GM21528 (cell line): Measurements from ENCODE around the gene HMG20B.

Experiments used
- ATAC-seq: cut with Tn5 transposase; IDR thresholded peaks from one replicate; pipeline ENCODE4 v1.9.1; 2021; ENCODE audit warnings: mild to moderate bottlenecking, moderate library complexity; ENCODE audit not compliant: unreplicated experiment, low FRiP score

Gene HMG20B

GRCh38 chr19:3604987-3605343, 32.2 kb downstream of the HMG20B start:
- no peak for ATAC-seq

- no peak for ATAC-seq
Observed at GRCh38 chr19:3605361-3605760, 32.6 kb downstream of the HMG20B start.

- ATAC-seq = no peak
Observed at GRCh38 chr19:3605770-3606169, 33.0 kb downstream of the HMG20B start.

GRCh38 chr19:3606174-3606689, 33.5 kb downstream of the HMG20B start:
- no peak for ATAC-seq

GRCh38 chr19:3606690-3607289, 34.0 kb downstream of the HMG20B start, which contains the start of gene TBXA2R:
Gene TBXA2R, minus strand, starts transcription at chr19:3606875. Its CDS starts 6,241 bp downstream, at chr19:3600634.
- no peak for ATAC-seq

- no peak for ATAC-seq
Observed at GRCh38 chr19:3607303-3608078, 34.7 kb downstream of the HMG20B start.

- ATAC-seq = no peak
Observed at GRCh38 chr19:3608079-3608641, 35.4 kb downstream of the HMG20B start.

GRCh38 chr19:3608750-3609322, 36.1 kb downstream of the HMG20B start:
- no peak for ATAC-seq

GRCh38 chr19:3609779-3610719, 37.3 kb downstream of the HMG20B start:
- no peak for ATAC-seq

GRCh38 chr19:3610745-3611717, 38.3 kb downstream of the HMG20B start:
- ATAC-seq = no peak

GRCh38 chr19:3611841-3612240, 39.1 kb downstream of the HMG20B start:
- no peak for ATAC-seq

GRCh38 chr19:3612330-3612729, 39.6 kb downstream of the HMG20B start:
- no peak for ATAC-seq

GRCh38 chr19:3612901-3613741, 40.4 kb downstream of the HMG20B start:
- no peak for ATAC-seq

- no peak for ATAC-seq
Observed at GRCh38 chr19:3613818-3614661, 41.3 kb downstream of the HMG20B start.

GRCh38 chr19:3614858-3615505, 42.2 kb downstream of the HMG20B start:
- no peak for ATAC-seq

- no peak for ATAC-seq
Observed at GRCh38 chr19:3615524-3616135, 42.9 kb downstream of the HMG20B start.
